GM18861 (cell line): ENCODE measurements around the gene DKKL1.

Source experiments
- ATAC-seq: cut with Tn5 transposase; IDR thresholded peaks from one replicate; pipeline ENCODE4 v1.9.1; 2021; ENCODE audit not compliant: unreplicated experiment

DKKL1 gene

GRCh38 chr19:49337267-49338022 lies 26.2 kb upstream of the DKKL1 start:
- ATAC-seq = no peak

DNA sequence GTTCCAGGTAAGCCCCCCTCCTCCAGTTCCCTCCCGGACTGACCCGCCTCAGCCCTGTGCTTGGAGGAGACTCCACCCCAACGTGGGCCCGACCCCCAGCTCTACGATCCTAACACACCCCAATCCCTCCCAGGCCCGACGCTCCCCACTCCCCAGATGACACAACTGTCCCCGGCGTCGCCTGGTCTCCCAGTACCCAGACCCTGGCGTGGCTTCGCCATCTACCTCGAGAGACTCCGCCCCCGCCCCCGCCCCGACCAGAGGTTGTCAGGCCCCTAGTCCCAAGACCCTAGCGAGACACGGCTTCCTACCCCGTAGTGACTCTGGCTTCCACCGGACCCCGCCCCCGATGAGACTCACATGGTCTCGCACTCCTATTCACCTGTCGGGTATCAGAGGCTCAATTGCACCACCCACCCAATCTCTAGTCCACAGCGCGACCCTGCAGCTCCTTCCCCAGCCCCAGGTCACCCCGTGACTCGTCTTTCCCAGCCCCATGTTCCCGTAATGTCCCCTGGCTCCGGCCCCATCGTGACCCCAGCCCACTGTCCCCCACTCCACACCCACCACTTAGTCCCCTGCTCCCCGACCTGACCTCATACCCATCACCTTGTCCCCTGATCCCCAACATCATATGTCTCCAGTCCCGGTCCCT lies 25.5 kb upstream of the DKKL1 start:
- no peak for ATAC-seq

GRCh38 chr19:49338691-49339300 lies 24.9 kb upstream of the DKKL1 start:
- ATAC-seq = no peak

DNA sequence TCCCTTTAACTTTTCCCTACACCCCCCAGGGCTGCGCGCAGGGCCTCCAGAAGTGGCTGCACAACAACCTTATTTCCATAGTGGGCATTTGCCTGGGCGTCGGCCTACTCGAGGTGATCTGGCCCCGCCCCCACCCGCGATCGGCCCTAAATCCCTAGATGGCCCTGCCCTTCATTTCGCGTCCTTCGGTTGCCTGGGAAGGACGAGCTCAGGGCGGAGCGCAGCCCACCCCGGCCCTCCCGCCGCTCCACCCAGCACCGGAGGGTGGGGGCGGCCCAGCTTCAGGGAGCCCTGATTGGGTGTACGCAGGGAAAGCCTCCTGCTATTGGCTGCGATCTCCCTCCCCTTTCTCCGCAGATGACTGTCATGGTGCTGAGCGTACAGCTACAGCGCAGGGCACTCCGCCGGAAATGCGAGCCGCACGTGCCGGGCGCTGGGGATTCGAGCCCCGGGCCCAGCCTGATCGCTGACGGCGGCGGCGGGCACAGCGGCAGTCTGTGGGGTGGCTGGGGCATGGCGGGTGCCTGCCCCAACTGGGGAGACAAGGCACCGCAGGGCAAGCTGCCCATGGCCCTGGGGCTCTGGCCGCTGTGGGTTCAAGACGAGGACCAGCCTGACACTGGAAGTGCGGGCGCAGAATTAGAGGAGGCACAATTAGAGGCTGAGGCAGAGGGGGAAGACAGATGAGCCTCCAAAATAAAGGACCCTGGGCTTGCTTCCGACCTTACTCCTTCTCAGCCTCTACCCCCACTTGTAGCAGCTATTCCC lies 24.2 kb upstream of the DKKL1 start:
- ATAC-seq = no peak

- ATAC-seq = peak; percentile 62
These were observed 23.4 kb upstream of the DKKL1 start for GRCh38 chr19:49340069-49340864.

DNA sequence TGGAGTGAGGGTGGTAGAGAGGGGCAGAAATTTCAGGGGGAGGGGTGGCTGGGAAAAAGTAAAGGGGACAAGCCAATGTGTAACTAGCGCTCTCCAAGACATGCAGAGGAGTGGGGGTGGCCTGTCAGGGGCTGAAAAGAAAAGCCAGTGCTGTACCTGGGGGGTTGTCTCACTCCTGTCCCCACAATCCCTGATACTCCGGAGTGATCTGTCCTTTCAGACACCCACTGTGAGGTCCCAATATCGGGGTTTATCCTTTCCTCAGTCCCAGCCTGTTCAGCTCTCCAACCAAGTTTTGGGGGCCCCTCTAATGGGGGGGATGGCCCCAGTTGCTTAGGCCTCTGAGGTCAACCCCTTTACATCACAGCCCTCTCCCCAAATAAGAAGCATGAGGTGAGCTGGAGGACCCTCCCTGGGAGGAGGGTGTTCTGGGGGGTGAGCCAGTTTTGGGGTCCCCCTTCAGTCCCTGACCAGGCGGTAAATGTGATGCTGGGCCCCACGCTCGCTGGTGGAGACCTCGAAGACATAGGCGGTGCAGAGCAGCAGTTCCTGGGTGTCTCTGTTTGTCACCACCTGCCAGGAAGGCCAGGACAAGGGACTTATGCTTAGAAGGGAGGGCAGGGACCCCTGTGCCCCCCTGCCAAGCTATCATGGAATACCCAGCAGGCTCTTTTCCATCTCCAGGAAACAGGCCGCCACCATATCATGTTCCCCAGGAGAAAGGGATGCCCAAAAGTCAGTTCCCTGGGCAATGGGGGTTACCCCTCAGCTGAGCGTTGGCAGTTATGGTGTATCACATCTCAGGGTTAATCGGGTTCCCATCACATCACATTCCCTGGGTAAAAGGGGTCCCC lies 22.6 kb upstream of the DKKL1 start:
- ATAC-seq = no peak

- no peak for ATAC-seq
These were observed 21.4 kb upstream of the DKKL1 start for GRCh38 chr19:49342291-49342721.

GRCh38 chr19:49343123-49343522 lies 20.6 kb upstream of the DKKL1 start:
- no peak for ATAC-seq

GRCh38 chr19:49344505-49345423 lies 18.9 kb upstream of the DKKL1 start:
- no peak for ATAC-seq

DNA sequence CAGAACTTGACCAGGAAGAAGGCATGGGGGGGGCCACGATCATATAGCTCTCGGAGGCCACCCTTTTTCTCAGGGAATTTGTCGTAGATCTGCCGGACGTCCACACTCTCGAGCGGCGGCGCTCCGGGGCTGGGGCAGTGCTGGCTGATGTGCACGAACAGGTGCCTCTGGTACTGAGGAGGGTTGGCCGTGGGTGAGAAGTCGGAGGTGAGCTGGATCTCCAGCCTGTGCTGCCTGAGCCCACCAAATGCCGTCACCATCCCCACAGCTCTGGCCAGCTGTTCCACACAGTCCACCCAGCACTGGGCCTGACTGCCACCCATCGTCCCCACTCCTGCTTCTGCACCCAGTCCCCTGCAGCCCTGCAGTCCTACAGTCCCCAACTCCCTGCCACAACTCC lies 16.5 kb upstream of the DKKL1 start:
- ATAC-seq = no peak

DNA sequence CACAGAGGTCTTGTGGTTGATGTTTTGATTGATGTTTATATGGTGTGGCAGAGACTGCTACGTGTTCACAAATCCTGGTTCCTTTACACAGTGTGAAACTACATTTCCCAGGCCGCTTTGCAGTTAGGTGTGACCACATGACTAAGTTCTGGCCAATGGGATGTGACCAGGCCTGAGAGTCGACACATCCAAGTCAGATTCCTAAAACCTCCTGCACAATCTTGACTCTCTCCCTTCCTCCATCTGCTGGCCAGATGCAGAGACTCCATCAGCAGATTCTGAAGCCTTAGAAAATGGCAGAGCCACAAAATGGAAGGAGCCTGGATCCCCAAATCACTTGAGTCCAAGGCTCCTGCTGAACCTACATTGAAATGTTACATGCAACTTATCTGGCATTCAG lies 15.8 kb upstream of the DKKL1 start:
- ATAC-seq = no peak

- no peak for ATAC-seq
These were observed 15.1 kb upstream of the DKKL1 start for GRCh38 chr19:49348305-49349189.

DNA sequence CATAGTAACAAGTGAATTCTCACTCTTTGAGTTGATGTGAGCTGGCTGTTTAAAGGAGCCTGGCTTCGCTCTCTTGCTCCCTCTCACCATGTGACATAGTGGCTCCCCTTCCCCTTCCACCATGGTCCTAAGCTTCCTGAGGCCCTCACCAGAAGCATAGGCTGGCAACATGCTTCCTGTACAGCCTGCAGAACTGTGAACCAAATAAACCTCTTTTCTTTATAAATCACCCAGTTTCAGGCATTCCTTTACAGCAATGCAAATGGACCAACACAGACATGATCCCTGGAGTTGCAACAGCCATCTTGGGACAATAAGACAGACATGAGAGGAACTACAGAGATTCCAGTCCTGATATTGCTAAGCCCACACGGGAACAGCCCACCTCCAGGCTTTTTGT lies 14.1 kb upstream of the DKKL1 start:
- ATAC-seq = no peak

DNA sequence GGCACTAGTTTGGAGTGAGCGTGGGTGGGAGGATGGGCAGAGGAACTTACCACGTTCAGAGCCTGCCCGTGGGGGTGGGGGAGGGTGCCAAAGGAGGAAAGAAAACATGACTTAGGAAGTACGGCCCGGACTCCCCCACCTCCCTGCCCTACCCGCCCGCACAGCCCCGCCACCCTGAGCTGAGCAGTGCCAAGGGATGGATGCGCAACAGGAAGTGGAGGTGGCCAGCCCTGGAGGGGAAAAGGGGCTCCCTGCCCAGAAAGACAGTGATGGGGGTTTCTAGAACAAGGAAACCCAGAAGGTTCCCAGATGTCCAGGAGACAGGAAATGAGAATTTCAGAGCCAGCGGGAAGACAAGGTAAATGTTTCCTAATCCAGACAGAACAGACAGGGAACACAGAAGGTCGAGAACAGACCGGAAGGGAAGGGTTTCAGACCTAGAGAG lies 7.7 kb upstream of the DKKL1 start:
- ATAC-seq = no peak

- ATAC-seq = no peak
These were observed 7.3 kb upstream of the DKKL1 start for GRCh38 chr19:49356382-49356781.

DNA sequence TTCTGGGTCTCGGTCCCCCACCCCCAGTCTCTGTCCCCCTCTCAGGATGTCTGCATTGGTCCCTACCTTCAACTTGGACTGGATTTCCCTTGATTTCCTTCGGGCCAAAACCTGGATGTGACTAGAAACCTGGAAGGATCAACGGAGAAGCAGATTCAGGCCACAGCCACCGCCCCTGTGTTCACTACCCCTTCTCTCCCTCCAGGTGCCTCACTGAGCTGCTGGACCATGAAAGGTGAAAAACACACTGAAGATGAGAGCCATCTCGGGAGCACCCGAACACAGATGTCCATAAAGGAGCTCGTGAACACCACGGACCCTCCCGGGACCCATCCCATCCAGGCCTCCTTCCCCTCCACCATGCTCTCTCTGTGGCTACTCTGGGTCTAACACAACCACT lies 6.5 kb upstream of the DKKL1 start:
- ATAC-seq = no peak
